Gastrocnemius medialis (tissue), 4 donors: Measurements from ENCODE around the gene FITM1.

Experiments used
- POLR2A ChIP-seq, 2 donors: fragments of 450-650 bp; IDR thresholded peaks; one replicate each; pipeline ENCODE4 v1.6.1; 2017; ENCODE audit warnings: antibody characterized with exemption in 2 of 2, mild to moderate bottlenecking in 2 of 2, moderate library complexity in 2 of 2
- TF ChIP-seq, protein P1 (sequence below), 5 experiments: fragments of 450-650 bp in 3 of 5; fragments of 200-600 bp in 2 of 5; sonication (generic) in 2 of 5; IDR thresholded peaks in 4 of 5; conservative IDR thresholded peaks in 1 of 5; 1 replicate in 4 of 5; 2 replicates in 1 of 5; pipeline ENCODE4 v1.5.1; 2016 to 2019; ENCODE audit warnings: antibody characterized with exemption in 5 of 5, mild to moderate bottlenecking in 3 of 5, moderate library complexity in 3 of 5

DNA sequence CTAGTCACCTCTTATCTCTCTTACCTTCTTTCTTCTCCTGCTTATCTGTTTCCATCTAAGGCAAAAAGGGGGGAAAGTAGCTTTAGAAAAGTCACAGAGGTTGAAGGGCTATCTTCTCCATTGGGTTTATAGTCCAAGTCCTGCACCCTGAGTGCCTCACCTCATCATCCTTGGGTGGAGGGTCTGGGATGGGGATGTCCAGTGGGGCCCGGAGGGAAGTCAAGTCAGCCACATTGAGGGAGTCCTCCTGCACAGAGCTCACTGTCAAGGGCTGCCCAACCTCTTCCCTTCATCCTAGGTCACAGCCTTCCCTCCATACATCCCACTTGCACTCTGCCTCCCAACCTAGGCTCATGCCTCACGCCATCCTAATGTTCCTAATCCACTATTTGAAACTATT, 14.8 kb downstream of the FITM1 start:
- TF ChIP-seq, protein P1, sequence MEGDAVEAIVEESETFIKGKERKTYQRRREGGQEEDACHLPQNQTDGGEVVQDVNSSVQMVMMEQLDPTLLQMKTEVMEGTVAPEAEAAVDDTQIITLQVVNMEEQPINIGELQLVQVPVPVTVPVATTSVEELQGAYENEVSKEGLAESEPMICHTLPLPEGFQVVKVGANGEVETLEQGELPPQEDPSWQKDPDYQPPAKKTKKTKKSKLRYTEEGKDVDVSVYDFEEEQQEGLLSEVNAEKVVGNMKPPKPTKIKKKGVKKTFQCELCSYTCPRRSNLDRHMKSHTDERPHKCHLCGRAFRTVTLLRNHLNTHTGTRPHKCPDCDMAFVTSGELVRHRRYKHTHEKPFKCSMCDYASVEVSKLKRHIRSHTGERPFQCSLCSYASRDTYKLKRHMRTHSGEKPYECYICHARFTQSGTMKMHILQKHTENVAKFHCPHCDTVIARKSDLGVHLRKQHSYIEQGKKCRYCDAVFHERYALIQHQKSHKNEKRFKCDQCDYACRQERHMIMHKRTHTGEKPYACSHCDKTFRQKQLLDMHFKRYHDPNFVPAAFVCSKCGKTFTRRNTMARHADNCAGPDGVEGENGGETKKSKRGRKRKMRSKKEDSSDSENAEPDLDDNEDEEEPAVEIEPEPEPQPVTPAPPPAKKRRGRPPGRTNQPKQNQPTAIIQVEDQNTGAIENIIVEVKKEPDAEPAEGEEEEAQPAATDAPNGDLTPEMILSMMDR (IDR thresholded peaks at IDR 0.05 in 4 of 5, conservative IDR thresholded peaks at IDR 0.05 in 1 of 5), result no peak
- no peak for TF ChIP-seq POLR2A (IDR thresholded peaks at IDR 0.05)
